Heart left ventricle (tissue), 16 donors: ENCODE results near the gene COL27A1. TPM values are rescaled to one million over a fixed set of nuclear protein-coding genes. Genes with fewer than 3 reads are reported as not detected.
A peak's percentile ranks its signal among the peaks of the same experiment; 100 is the strongest.

Experiments used
- ATAC-seq, 4 donors: fragments of 200-7000 bp; cut with Tn5 transposase; one replicate each; pipeline ENCODE4 v1.9.1; 2020 to 2022; ENCODE audit warnings: moderate library complexity in 4 of 4, mild to moderate bottlenecking in 3 of 4, moderate number of reproducible peaks in 1 of 4
- DNase-seq, 5 donors: peaks; one replicate each; pipeline ENCODE4 v3.0.0-alpha.2; 2020
- H3K27ac ChIP-seq, 12 donors: fragments of 200-600 bp; sonication (generic) in 4 of 12; one replicate each; pipeline versions ENCODE4 v1.5.0 to v1.8.0; 2016 to 2022; ENCODE audit warnings: mild to moderate bottlenecking in 2 of 12
- H3K27me3 ChIP-seq, 9 donors: fragments of 200-600 bp; sonication (generic) in 2 of 9; one replicate each; pipeline versions ENCODE4 v1.5.1 to v1.8.0; 2016 to 2022; ENCODE audit warnings: mild to moderate bottlenecking in 3 of 9
- H3K36me3 ChIP-seq, 9 donors: fragments of 200-600 bp; sonication (generic) in 2 of 9; one replicate each; pipeline versions ENCODE4 v1.5.0 to v1.8.0; 2018 to 2022; ENCODE audit warnings: mild to moderate bottlenecking in 2 of 9
- H3K4me1 ChIP-seq, 12 donors: fragments of 200-600 bp; sonication (generic) in 4 of 12; one replicate each; pipeline versions ENCODE4 v1.5.0 to v1.8.0; 2016 to 2022; ENCODE audit warnings: mild to moderate bottlenecking in 3 of 12
- H3K4me3 ChIP-seq, 12 donors: fragments of 200-600 bp; sonication (generic) in 4 of 12; one replicate each; pipeline versions ENCODE4 v1.5.0 to v1.8.0; 2017 to 2022; ENCODE audit warnings: mild to moderate bottlenecking in 9 of 12, moderate library complexity in 4 of 12
- H3K9me3 ChIP-seq, 12 donors: fragments of 200-600 bp; sonication (generic) in 4 of 12; one replicate each; pipeline versions ENCODE4 v1.5.0 to v1.8.0; 2016 to 2022; ENCODE audit warnings: mild to moderate bottlenecking in 1 of 12
- POLR2A ChIP-seq, 2 donors: fragments of 450-650 bp; IDR thresholded peaks; one replicate each; pipeline ENCODE4 v1.6.1; 2017; ENCODE audit warnings: antibody characterized with exemption in 2 of 2, mild to moderate bottlenecking in 2 of 2, moderate library complexity in 2 of 2
- WGBS, 4 donors: extraction: QIAGEN DNeasy Blood & Tissue Kit in 2 of 4; methylation state at CpG; one replicate each; pipeline versions ENCODE4 v1.1.5 to v1.1.7; 2013 to 2018; 5-methylcytosine and 5-hydroxymethylcytosine counted together
- intact Hi-C, 10 donors: fragments of 100-400 bp; cut with DNase I; formaldehyde crosslinking; loops; one replicate each; pipeline versions ENCODE4 v1.11.1 to v1.14.2; 2022
- polyA plus RNA-seq, 2 donors: library from polyadenylated mRNA; stranded (reverse); fragments of 200-250 nt; gene quantifications; one replicate each; pipeline ENCODE4 v1.2.3, GENCODE V29; 2013
- total RNA-seq, 9 donors: library from RNA; depleted of rRNA in 2 of 9; stranded (reverse); fragments of >200 nt in 2 of 9; fragmentation: NEBNext Ultra II Directional in 3 of 9; extraction: Animal tissue kit (Norgen Biotek cat#: 25700) in 3 of 9; gene quantifications; one replicate each; pipeline versions ENCODE4 v1.1.0 to v1.2.4, GENCODE V29; 2016 to 2023
- TF ChIP-seq, protein P1 (sequence below), 12 donors: fragments of 200-600 bp; sonication (generic) in 4 of 12; IDR thresholded peaks; one replicate each; pipeline versions ENCODE4 v1.5.0 to v1.8.0; 2018 to 2022; ENCODE audit warnings: antibody characterized with exemption in 12 of 12, mild to moderate bottlenecking in 5 of 12
- donor health status: ischemic (EF 13 %, LVEDD 7.1; RV severe dilation, severe dysfunction).
- donor health status: healthy with polysubstance abuse.
- donor health status: DM: no; HTN: yes; CAD: no.
- donor health status: DM: no; HTN: no; CAD: no.
- donor health status: ischemic (EF 25% LVEDD 6.9; RV normal size, moderate dysfunction).
- donor health status: ischemic (EF 25% LVEDD 5.7; RV mildly dilated, moderate dysfunction).
- donor health status: healthy.
- donor health status: DM: yes; HTN: yes; CAD: no.
- donor health status: ischemic (EF 35%, LVEDD 5.7; RV mildly dilated, moderate dysfunction).
- donor health status: nonischemic (EF 11% LVEDD 7.7; RV severe dilation, severe dysfunction).
- donor health status: DM: yes; HTN: yes; CAD: no.
- donor health status: PGD.
- donor health status: ischemic (EF 29% LVEDD 5.4; RV normal size, mild dysfunction).
- donor health status: nonischemic (EF 23%, LVEDD 6.1; RV moderate dilation, normal function).

The COL27A1 gene
- total and polyA plus RNA-seq, 11 donors: 2.3 to 14.2 (median 5.2) TPM

DNA sequence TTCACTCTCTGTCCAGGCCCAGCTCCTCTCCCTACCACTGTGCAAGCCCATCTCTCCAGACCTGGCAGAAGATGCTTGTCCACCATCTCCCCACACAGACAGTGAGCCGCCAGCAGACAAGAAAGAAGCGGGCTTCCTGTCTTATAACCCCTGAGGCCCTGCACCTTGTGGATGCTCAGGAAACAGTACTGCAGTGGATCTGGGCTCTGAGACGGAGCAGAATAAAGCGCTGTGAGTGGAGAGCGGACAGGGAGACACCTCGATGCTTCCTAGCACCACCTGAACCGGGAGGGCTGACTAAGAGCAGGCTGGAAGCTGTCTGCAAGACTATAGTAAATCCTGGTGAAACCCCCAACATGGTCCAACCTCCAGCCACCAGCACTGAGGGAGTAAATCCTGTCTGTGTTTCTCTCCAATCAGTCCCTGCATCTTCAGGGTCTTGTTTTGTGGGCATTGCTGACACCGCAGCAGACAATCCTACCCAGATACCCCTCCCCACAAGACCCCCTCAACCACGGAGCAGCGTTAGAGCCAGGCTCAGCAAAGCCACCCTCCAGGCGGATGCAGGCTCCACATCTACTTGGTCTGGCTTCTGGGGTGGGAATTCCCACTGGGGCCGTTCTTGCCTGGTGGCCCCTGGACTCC is 193.0 kb downstream of the COL27A1 start:
- intact Hi-C loops: no loop called here
- ATAC-seq (peak in 1 of 4 donors; percentile 18), DNase-seq (no peak)
- H3K4me1 ChIP-seq: peaks cover 0 to 20% (median 6%) of the 10 kb centered on the region in 12 donors
- no peaks in the 10 kb centered on the region for H3K9me3 ChIP-seq
- H3K27ac ChIP-seq: peak overlapping the region in 1 of 12 donors; percentile 78
- TF ChIP-seq, protein P1, sequence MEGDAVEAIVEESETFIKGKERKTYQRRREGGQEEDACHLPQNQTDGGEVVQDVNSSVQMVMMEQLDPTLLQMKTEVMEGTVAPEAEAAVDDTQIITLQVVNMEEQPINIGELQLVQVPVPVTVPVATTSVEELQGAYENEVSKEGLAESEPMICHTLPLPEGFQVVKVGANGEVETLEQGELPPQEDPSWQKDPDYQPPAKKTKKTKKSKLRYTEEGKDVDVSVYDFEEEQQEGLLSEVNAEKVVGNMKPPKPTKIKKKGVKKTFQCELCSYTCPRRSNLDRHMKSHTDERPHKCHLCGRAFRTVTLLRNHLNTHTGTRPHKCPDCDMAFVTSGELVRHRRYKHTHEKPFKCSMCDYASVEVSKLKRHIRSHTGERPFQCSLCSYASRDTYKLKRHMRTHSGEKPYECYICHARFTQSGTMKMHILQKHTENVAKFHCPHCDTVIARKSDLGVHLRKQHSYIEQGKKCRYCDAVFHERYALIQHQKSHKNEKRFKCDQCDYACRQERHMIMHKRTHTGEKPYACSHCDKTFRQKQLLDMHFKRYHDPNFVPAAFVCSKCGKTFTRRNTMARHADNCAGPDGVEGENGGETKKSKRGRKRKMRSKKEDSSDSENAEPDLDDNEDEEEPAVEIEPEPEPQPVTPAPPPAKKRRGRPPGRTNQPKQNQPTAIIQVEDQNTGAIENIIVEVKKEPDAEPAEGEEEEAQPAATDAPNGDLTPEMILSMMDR (IDR thresholded peaks at IDR 0.05): no peak
- no peak for TF ChIP-seq POLR2A (IDR thresholded peaks at IDR 0.05)
- WGBS, 4 donors: 79 to 88% (median 87%) methylated on average over 12 of the region's 12 CpGs
- H3K36me3 ChIP-seq: peaks cover 0 to 100% (median 93%) of the 10 kb centered on the region in 9 donors
- no peaks in the 10 kb centered on the region for H3K27me3 ChIP-seq
- no peak overlapping the region for H3K4me3 ChIP-seq

DNA sequence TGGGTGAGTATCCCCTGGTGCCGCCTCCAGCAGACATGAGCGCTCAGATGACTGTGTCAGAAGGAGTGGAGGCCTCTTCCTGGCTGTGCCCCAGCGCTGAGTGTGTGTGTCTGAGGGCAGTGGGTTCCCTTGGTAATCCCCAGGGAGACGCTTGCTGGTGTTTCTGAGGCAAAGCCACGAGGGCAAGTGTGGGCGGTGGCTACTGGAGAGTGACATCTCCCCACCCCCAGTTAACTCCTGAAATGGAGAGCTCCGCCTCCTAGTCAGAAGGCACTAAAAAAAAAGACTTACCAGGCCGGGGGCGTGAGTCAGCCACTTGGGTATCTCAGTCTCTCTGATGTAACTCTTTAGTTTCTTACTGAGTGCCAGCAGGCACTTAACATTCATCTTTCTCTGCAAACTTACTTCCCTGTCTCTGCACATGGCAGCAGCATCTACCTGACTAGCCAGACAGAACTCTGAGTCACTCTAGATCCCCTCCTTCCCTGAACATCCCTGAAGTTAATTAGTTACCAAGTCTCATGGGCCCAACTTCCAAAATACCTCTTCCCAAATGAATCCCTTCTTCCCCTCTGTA is 193.7 kb downstream of the COL27A1 start:
- Histone ChIP-seq H3K4me3 (no peak overlapping the region), H3K9me3 (no peaks in the 10 kb centered on the region), H3K27ac (peak overlapping the region in 1 of 12 donors; percentile 78), H3K4me1 (peaks cover 0 to 20% (median 6%) of the 10 kb centered on the region in 12 donors), H3K27me3 (no peaks in the 10 kb centered on the region), H3K36me3 (peaks cover 0 to 100% (median 94%) of the 10 kb centered on the region in 9 donors)
- intact Hi-C loops: no loop called here
- WGBS, 4 donors: 43 to 46% (median 46%) methylated on average over 9 of the region's 9 CpGs
- TF ChIP-seq, protein P1 (IDR thresholded peaks at IDR 0.05): no peak
- TF ChIP-seq POLR2A (IDR thresholded peaks at IDR 0.05): no peak
- peak; percentile 22 to 83 (median 70) for ATAC-seq
- DNase-seq: peak in 3 of 5 donors; percentile 48 to 69 (median 49)

DNA sequence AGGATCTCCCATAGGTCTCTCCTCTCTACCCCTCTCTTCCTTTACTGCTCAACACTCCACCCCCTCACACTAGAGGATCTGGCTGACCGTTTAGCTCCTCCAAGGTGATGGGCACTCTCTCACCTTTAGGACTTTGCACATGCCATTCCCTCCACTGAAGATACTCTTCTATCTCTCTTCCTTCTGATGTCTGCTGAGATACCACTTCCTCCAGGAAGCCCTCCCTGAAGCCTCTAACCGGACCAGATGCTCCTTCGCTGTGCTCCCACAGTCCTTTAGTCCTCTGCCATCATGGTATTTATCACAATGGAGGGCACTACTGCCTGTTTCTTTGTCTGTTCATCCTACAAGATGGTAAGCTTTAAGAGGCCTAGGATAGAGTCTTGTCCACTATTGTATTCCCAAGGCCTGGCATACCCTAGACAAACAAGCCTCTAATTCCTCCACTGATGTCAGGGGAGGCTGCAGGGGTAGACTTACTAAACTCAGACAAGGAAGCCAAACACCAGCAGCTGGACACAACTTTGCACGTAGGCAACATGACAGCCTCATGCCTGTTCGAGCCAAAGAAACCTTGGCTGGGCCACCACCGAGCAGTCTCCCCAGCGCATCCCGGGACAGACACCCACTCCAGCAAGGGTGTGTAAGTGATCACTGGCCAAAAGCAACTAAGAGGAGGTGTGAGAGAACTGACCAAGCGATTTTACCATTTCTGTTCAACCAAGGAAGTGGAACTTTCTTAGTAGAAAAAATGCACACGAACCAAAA is 194.6 kb downstream of the COL27A1 start:
- H3K4me3 ChIP-seq: no peak overlapping the region

More for the DNA sequence above, 194.6 kb downstream of the COL27A1 start:
- H3K4me1 ChIP-seq: peaks cover 0 to 20% (median 6%) of the 10 kb centered on the region in 12 donors
- H3K27ac ChIP-seq: peak overlapping the region in 1 of 12 donors; percentile 78
- H3K27me3 ChIP-seq: no peaks in the 10 kb centered on the region
- intact Hi-C loops: no loop called here
- 84 to 88% (median 87%) methylated on average over 10 of the region's 10 CpGs for WGBS, 4 donors
- TF ChIP-seq, protein P1 (IDR thresholded peaks at IDR 0.05): no peak
- TF ChIP-seq POLR2A (IDR thresholded peaks at IDR 0.05): no peak
- ATAC-seq (peak in 1 of 4 donors; percentile 19), DNase-seq (no peak)
- no peaks in the 10 kb centered on the region for H3K9me3 ChIP-seq
- H3K36me3 ChIP-seq: peaks cover 0 to 100% (median 91%) of the 10 kb centered on the region in 9 donors
